CD4-positive, alpha-beta T cell treated with Interleukin-6 at 100 ng/mL for 8 hours (primary cell): ENCODE measurements around the gene COA7.

Experiments used
- DNase-seq: peaks from one replicate; pipeline ENCODE4 v3.0.0-alpha.2; 2020; ENCODE audit warnings: mixed read lengths, low spot score

The COA7 gene

GRCh38 chr1:52669696-52670095, 28.5 kb downstream of the COA7 start:
- no peak for DNase-seq

- DNase-seq = no peak
These were observed 29.4 kb downstream of the COA7 start for GRCh38 chr1:52668711-52669110.

- no peak for DNase-seq
These were observed 30.2 kb downstream of the COA7 start for GRCh38 chr1:52667984-52668383.

GRCh38 chr1:52667290-52667689, 30.9 kb downstream of the COA7 start:
- no peak for DNase-seq

- DNase-seq = no peak
These were observed 32.9 kb downstream of the COA7 start for GRCh38 chr1:52665006-52665941.

GRCh38 chr1:52663716-52664115, 34.4 kb downstream of the COA7 start:
- DNase-seq = no peak

- no peak for DNase-seq
These were observed 35.4 kb downstream of the COA7 start for GRCh38 chr1:52662645-52663313.

- no peak for DNase-seq
These were observed 37.3 kb downstream of the COA7 start for GRCh38 chr1:52660807-52661206.

- DNase-seq = no peak
These were observed 38.1 kb downstream of the COA7 start for GRCh38 chr1:52659851-52660596.

GRCh38 chr1:52659356-52659755, 38.8 kb downstream of the COA7 start:
- DNase-seq = no peak

GRCh38 chr1:52658795-52659194, 39.4 kb downstream of the COA7 start:
- peak; percentile 12 for DNase-seq

- no peak for DNase-seq
These were observed 40.4 kb downstream of the COA7 start for GRCh38 chr1:52657702-52658101.

- DNase-seq = no peak
These were observed 44.1 kb downstream of the COA7 start for GRCh38 chr1:52654063-52654462.

- no peak for DNase-seq
These were observed 44.8 kb downstream of the COA7 start for GRCh38 chr1:52653207-52653849.

GRCh38 chr1:52651904-52652303, 46.2 kb downstream of the COA7 start:
- no peak for DNase-seq

GRCh38 chr1:52645261-52645660, 52.9 kb downstream of the COA7 start:
- no peak for DNase-seq

- no peak for DNase-seq
These were observed 56.8 kb downstream of the COA7 start for GRCh38 chr1:52641307-52641706.

GRCh38 chr1:52640697-52641096, 57.5 kb downstream of the COA7 start:
- no peak for DNase-seq

GRCh38 chr1:52637946-52638345, 60.2 kb downstream of the COA7 start:
- no peak for DNase-seq

- DNase-seq = peak; percentile 83
These were observed 61.1 kb downstream of the COA7 start for GRCh38 chr1:52636721-52637695.
